HEK293 (cell line): ENCODE data around the gene FOXN1.
A peak's percentile ranks its signal among the peaks of the same experiment; 100 is the strongest.

Experiments
- CTCF ChIA-PET: fragments of 350-600 bp; formaldehyde crosslinking; extraction: SDS; loops from one replicate; lab custom pipeline; 2021; ENCODE audit warnings: antibody characterized with exemption; lab: Yijun Ruan, JAX
- POLR2A ChIA-PET: fragments of 300-600 bp; formaldehyde crosslinking; extraction: SDS; loops from one replicate; lab custom pipeline; 2020; ENCODE audit warnings: antibody characterized with exemption, inconsistent platforms; lab: Yijun Ruan, JAX
- H3K27ac ChIP-seq: fragments of 200-500 bp; sonication (Bioruptor generic); 2 replicates; pipeline ENCODE4 v1.5.1; 2014; ENCODE audit warnings: low read depth, low read length, control low read depth, inconsistent platforms; ENCODE audit errors: extremely low read depth
- H3K36me3 ChIP-seq, 2 experiments: fragments of 200-500 bp in 1 of 2; sonication (Bioruptor generic) in 1 of 2; 1 replicate in 1 of 2; 2 replicates in 1 of 2; pipeline ENCODE4 v1.5.1; 2014 to 2017; ENCODE audit warnings: inconsistent platforms in 2 of 2, low read length in 2 of 2; ENCODE audit not compliant: control insufficient read depth in 2 of 2, insufficient read depth in 1 of 2
- H3K4me1 ChIP-seq: fragments of 200-500 bp; sonication (Bioruptor generic); 2 replicates; pipeline ENCODE4 v1.5.1; 2014; ENCODE audit warnings: mild to moderate bottlenecking, low read length, inconsistent platforms; ENCODE audit not compliant: control insufficient read depth, insufficient read depth
- H3K4me3 ChIP-seq: 2 replicates; pipeline ENCODE4 v1.5.1; 2011; ENCODE audit warnings: low read depth, mild to moderate bottlenecking, control low read depth, low read length, moderate library complexity
- H3K9me3 ChIP-seq: fragments of 200-500 bp; sonication (Bioruptor generic); 2 replicates; pipeline ENCODE4 v1.5.1; 2014; ENCODE audit warnings: low read depth, low read length, inconsistent platforms; ENCODE audit not compliant: control insufficient read depth, insufficient read depth
- FEZF1 ChIP-seq: fragments of 450-650 bp; formaldehyde crosslinking; IDR thresholded peaks from 2 replicates; pipeline ENCODE4 v1.5.1; 2016; ENCODE audit warnings: missing biosample characterization, missing genetic modification characterization
- KLF16 ChIP-seq: fragments of 450-650 bp; formaldehyde crosslinking; IDR thresholded peaks from 2 replicates; pipeline ENCODE4 v1.5.1; 2017; ENCODE audit warnings: missing biosample characterization, missing genetic modification characterization
- PRDM1 ChIP-seq: fragments of 450-650 bp; formaldehyde crosslinking; IDR thresholded peaks from 2 replicates; pipeline ENCODE4; 2016; ENCODE audit warnings: missing biosample characterization, missing genetic modification characterization
- PRDM10 ChIP-seq: fragments of 450-650 bp; formaldehyde crosslinking; IDR thresholded peaks from 2 replicates; pipeline ENCODE4 v1.5.1; 2016; ENCODE audit warnings: missing biosample characterization, missing genetic modification characterization
- SCRT2 ChIP-seq: fragments of 450-650 bp; formaldehyde crosslinking; IDR thresholded peaks from 2 replicates; pipeline ENCODE4 v1.5.1; 2016; ENCODE audit warnings: missing biosample characterization, missing genetic modification characterization
- ZNF148 ChIP-seq: fragments of 450-650 bp; formaldehyde crosslinking; IDR thresholded peaks from 2 replicates; pipeline ENCODE4 v1.5.0; 2017; ENCODE audit warnings: missing biosample characterization, missing genetic modification characterization, borderline replicate concordance
- ZNF157 ChIP-seq: fragments of 450-650 bp; formaldehyde crosslinking; IDR thresholded peaks from 2 replicates; pipeline ENCODE4 v1.5.1; 2016; ENCODE audit warnings: missing biosample characterization, missing genetic modification characterization
- ZNF184 ChIP-seq: fragments of 450-650 bp; IDR thresholded peaks from 2 replicates; pipeline ENCODE4 v1.5.1; 2018; ENCODE audit warnings: missing biosample characterization, mild to moderate bottlenecking, missing genetic modification characterization
- ZNF19 ChIP-seq: fragments of 450-650 bp; formaldehyde crosslinking; IDR thresholded peaks from 2 replicates; pipeline ENCODE4; 2016; ENCODE audit warnings: missing biosample characterization, missing genetic modification characterization, low read depth
- ZNF211 ChIP-seq: fragments of 450-650 bp; formaldehyde crosslinking; IDR thresholded peaks from 2 replicates; pipeline ENCODE4 v1.5.1; 2016; ENCODE audit warnings: low read depth, missing biosample characterization, missing genetic modification characterization
- ZNF473 ChIP-seq: fragments of 450-650 bp; formaldehyde crosslinking; IDR thresholded peaks from 2 replicates; pipeline ENCODE4 v1.5.1; 2017; ENCODE audit warnings: missing biosample characterization, missing genetic modification characterization
- ZNF585B ChIP-seq: fragments of 450-650 bp; formaldehyde crosslinking; IDR thresholded peaks from 2 replicates; pipeline ENCODE4 v1.5.1; 2016; ENCODE audit warnings: missing biosample characterization, missing genetic modification characterization
- ZNF600 ChIP-seq: fragments of 450-650 bp; formaldehyde crosslinking; IDR thresholded peaks from 2 replicates; pipeline ENCODE4 v1.5.1; 2016; ENCODE audit warnings: missing biosample characterization, missing genetic modification characterization
- ZNF629 ChIP-seq: fragments of 450-650 bp; formaldehyde crosslinking; IDR thresholded peaks from 2 replicates; pipeline ENCODE4 v1.5.1; 2017; ENCODE audit warnings: missing biosample characterization, missing genetic modification characterization
- ZNF664 ChIP-seq: fragments of 450-650 bp; formaldehyde crosslinking; IDR thresholded peaks from 2 replicates; pipeline ENCODE4 v1.5.1; 2016; ENCODE audit warnings: missing biosample characterization, missing genetic modification characterization
- ZNF701 ChIP-seq: fragments of 450-650 bp; formaldehyde crosslinking; IDR thresholded peaks from 2 replicates; pipeline ENCODE4 v1.5.1; 2016; ENCODE audit warnings: missing biosample characterization, missing genetic modification characterization
- ZXDB ChIP-seq: fragments of 450-650 bp; formaldehyde crosslinking; IDR thresholded peaks from 2 replicates; pipeline ENCODE4 v1.5.1; 2016; ENCODE audit warnings: missing biosample characterization, missing genetic modification characterization
- TF ChIP-seq, protein P1 (sequence below): fragments of 450-650 bp; formaldehyde crosslinking; IDR thresholded peaks from 2 replicates; pipeline ENCODE4 v1.5.1; 2016; ENCODE audit warnings: missing biosample characterization, missing genetic modification characterization, borderline replicate concordance
- TF ChIP-seq, protein P2 (sequence below): fragments of 450-650 bp; formaldehyde crosslinking; IDR thresholded peaks from 2 replicates; pipeline ENCODE4 v1.5.1; 2016; ENCODE audit warnings: missing biosample characterization, missing genetic modification characterization
- TF ChIP-seq, protein P3 (sequence below): fragments of 450-650 bp; formaldehyde crosslinking; IDR thresholded peaks from 2 replicates; pipeline ENCODE4 v1.5.1; 2016; ENCODE audit warnings: missing biosample characterization, missing genetic modification characterization

The FOXN1 gene

GRCh38 chr17:28573040-28573380, 66.9 kb downstream of the FOXN1 start:
- ChIA-PET POLR2A (interaction anchor here (3.0 to 3.9 kb wide), 2 partner anchors 22 to 26 kb away, joined by 30 to 68 read pairs; partner anchors contain the start of genes SPAG5 and UNC119), CTCF (interaction anchor here (4.5 kb wide), 1 partner anchor 25 kb away, joined by 26 read pairs; no protein-coding TSS in a partner anchor)
- Histone ChIP-seq H3K4me1 (peaks cover 11% of the 10 kb centered on the region), H3K36me3 (peaks cover 24 to 35% of the 10 kb centered on the region in 2 experiments), H3K27ac (no peak overlapping the region), H3K4me3 (no peak overlapping the region), H3K9me3 (no peaks in the 10 kb centered on the region)
- no peak for TF ChIP-seq ZNF211 (tag by site-specific recombination)
- TF ChIP-seq ZNF585B (tag by site-specific recombination) = no peak
- TF ChIP-seq KLF16 (tag by site-specific recombination) = no peak
- TF ChIP-seq, protein P1, sequence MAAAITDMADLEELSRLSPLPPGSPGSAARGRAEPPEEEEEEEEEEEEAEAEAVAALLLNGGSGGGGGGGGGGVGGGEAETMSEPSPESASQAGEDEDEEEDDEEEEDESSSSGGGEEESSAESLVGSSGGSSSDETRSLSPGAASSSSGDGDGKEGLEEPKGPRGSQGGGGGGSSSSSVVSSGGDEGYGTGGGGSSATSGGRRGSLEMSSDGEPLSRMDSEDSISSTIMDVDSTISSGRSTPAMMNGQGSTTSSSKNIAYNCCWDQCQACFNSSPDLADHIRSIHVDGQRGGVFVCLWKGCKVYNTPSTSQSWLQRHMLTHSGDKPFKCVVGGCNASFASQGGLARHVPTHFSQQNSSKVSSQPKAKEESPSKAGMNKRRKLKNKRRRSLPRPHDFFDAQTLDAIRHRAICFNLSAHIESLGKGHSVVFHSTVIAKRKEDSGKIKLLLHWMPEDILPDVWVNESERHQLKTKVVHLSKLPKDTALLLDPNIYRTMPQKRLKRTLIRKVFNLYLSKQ = no peak
- TF ChIP-seq ZNF629 (tag by site-specific recombination) = no peak
- TF ChIP-seq ZNF184 (tag by site-specific recombination) = no peak
- TF ChIP-seq ZNF600 (tag by site-specific recombination) = no peak

DNA sequence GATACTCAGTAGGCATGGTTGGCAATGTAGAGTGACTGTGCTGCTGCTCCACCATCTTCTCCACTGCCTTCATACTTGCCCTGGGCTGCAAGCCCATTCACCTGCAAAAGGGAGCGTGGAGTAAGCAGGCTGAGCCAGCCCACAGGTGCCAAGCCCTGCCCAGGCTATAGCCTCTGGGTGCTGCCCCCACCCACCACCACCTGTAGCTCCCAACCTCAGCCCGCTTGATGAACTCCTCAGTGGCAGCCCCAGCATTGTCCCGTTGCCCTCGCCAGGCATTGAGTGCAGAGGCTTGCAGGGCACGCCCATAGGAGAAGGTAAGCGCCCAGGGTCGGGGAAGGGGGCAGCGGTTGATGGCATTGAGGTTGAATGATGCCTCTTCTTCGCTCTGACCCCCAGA, 67.4 kb downstream of the FOXN1 start:
- Histone ChIP-seq H3K4me1 (peaks cover 11% of the 10 kb centered on the region), H3K4me3 (no peak overlapping the region), H3K27ac (no peak overlapping the region), H3K36me3 (peaks cover 27 to 37% of the 10 kb centered on the region in 2 experiments), H3K9me3 (no peaks in the 10 kb centered on the region)
- CTCF ChIA-PET = interaction anchor here (4.5 kb wide), 1 partner anchor 26 kb away, joined by 26 read pairs; no protein-coding TSS in a partner anchor
- POLR2A ChIA-PET = interaction anchor here (3.9 kb wide), 1 partner anchor 22 kb away, joined by 68 read pairs; the partner anchor contains the start of gene UNC119
- TF ChIP-seq ZNF148 (tag by site-specific recombination) (no peak), SCRT2 (tag by site-specific recombination) (peak; percentile 76; the same call in 1 of the 2 replicates)

- ChIA-PET CTCF (interaction anchor here (1.8 kb wide), 1 partner anchor 25 kb away, joined by 11 read pairs; no protein-coding TSS in a partner anchor), POLR2A (no interaction called here)
- Histone ChIP-seq H3K36me3 (peaks cover 27 to 40% of the 10 kb centered on the region in 2 experiments), H3K9me3 (no peaks in the 10 kb centered on the region), H3K4me1 (peaks cover 11% of the 10 kb centered on the region), H3K4me3 (no peak overlapping the region), H3K27ac (no peak overlapping the region)
- TF ChIP-seq ZNF473 (tag by site-specific recombination) (no peak), ZNF157 (tag by site-specific recombination) (no peak), ZXDB (tag by site-specific recombination) (no peak), ZNF664 (tag by site-specific recombination) (no peak), ZNF701 (tag by site-specific recombination) (no peak), PRDM1 (tag by site-specific recombination) (no peak), FEZF1 (tag by site-specific recombination) (no peak), PRDM10 (tag by site-specific recombination) (no peak), ZNF19 (no peak)
- TF ChIP-seq, protein P2, sequence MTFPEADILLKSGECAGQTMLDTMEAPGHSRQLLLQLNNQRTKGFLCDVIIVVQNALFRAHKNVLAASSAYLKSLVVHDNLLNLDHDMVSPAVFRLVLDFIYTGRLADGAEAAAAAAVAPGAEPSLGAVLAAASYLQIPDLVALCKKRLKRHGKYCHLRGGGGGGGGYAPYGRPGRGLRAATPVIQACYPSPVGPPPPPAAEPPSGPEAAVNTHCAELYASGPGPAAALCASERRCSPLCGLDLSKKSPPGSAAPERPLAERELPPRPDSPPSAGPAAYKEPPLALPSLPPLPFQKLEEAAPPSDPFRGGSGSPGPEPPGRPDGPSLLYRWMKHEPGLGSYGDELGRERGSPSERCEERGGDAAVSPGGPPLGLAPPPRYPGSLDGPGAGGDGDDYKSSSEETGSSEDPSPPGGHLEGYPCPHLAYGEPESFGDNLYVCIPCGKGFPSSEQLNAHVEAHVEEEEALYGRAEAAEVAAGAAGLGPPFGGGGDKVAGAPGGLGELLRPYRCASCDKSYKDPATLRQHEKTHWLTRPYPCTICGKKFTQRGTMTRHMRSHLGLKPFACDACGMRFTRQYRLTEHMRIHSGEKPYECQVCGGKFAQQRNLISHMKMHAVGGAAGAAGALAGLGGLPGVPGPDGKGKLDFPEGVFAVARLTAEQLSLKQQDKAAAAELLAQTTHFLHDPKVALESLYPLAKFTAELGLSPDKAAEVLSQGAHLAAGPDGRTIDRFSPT (tag by site-specific recombination) = no peak
- TF ChIP-seq, protein P3, sequence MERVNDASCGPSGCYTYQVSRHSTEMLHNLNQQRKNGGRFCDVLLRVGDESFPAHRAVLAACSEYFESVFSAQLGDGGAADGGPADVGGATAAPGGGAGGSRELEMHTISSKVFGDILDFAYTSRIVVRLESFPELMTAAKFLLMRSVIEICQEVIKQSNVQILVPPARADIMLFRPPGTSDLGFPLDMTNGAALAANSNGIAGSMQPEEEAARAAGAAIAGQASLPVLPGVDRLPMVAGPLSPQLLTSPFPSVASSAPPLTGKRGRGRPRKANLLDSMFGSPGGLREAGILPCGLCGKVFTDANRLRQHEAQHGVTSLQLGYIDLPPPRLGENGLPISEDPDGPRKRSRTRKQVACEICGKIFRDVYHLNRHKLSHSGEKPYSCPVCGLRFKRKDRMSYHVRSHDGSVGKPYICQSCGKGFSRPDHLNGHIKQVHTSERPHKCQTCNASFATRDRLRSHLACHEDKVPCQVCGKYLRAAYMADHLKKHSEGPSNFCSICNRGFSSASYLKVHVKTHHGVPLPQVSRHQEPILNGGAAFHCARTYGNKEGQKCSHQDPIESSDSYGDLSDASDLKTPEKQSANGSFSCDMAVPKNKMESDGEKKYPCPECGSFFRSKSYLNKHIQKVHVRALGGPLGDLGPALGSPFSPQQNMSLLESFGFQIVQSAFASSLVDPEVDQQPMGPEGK (tag by site-specific recombination) = no peak
Observed at GRCh38 chr17:28573966-28574480, 67.9 kb downstream of the FOXN1 start.
